Non-pigmented ciliary epithelial cell (primary cell): Measurements from ENCODE around the gene ADGRL1.
"Not testable (repeated sequence)": the region's sequence is repeated elsewhere in the genome, so short reads cannot be mapped to it uniquely, and the experiment has no call there.

Experiments
- DNase-seq: peaks from one replicate; pipeline ENCODE4 v3.0.0-alpha.2; 2010; ENCODE audit warnings: low read depth

ADGRL1 gene

GRCh38 chr19:14205452-14206287 is at the start of gene ADGRL1:
Gene ADGRL1 (minus strand): TSS chr19:14206169. CDS start chr19:14183602, 22,567 bp downstream.
- DNase-seq, result not testable (repeated sequence)

GRCh38 chr19:14255316-14255715 is 49.3 kb upstream of the ADGRL1 start:
- not testable (repeated sequence) for DNase-seq

- DNase-seq, result not testable (repeated sequence)
Observed at GRCh38 chr19:14253822-14254599, 48.0 kb upstream of the ADGRL1 start.

- DNase-seq, result not testable (repeated sequence)
Observed at GRCh38 chr19:14252136-14252535, 46.2 kb upstream of the ADGRL1 start.

- no peak for DNase-seq
Observed at GRCh38 chr19:14250870-14251269, 44.9 kb upstream of the ADGRL1 start.

GRCh38 chr19:14250315-14250714 is 44.3 kb upstream of the ADGRL1 start:
- not testable (repeated sequence) for DNase-seq

- not testable (repeated sequence) for DNase-seq
Observed at GRCh38 chr19:14249891-14250290, 43.9 kb upstream of the ADGRL1 start.

GRCh38 chr19:14249012-14249754 is 43.2 kb upstream of the ADGRL1 start:
- not testable (repeated sequence) for DNase-seq

- peak; percentile 6 for DNase-seq
Observed at GRCh38 chr19:14248578-14249011, 42.6 kb upstream of the ADGRL1 start.

GRCh38 chr19:14247548-14248471 is 41.8 kb upstream of the ADGRL1 start:
- DNase-seq, result not testable (repeated sequence)

GRCh38 chr19:14247205-14247547 is 41.2 kb upstream of the ADGRL1 start:
- not testable (repeated sequence) for DNase-seq

- not testable (repeated sequence) for DNase-seq
Observed at GRCh38 chr19:14244393-14244792, 38.4 kb upstream of the ADGRL1 start.

- DNase-seq, result not testable (repeated sequence)
Observed at GRCh38 chr19:14243718-14244117, 37.7 kb upstream of the ADGRL1 start.

GRCh38 chr19:14237014-14237941 is 31.3 kb upstream of the ADGRL1 start:
- DNase-seq, result no peak

- not testable (repeated sequence) for DNase-seq
Observed at GRCh38 chr19:14232945-14233344, 27.0 kb upstream of the ADGRL1 start.

GRCh38 chr19:14228446-14229071 is 22.6 kb upstream of the ADGRL1 start:
- DNase-seq, result not testable (repeated sequence)

GRCh38 chr19:14226498-14226897 is 20.5 kb upstream of the ADGRL1 start:
- not testable (repeated sequence) for DNase-seq

- DNase-seq, result no peak
Observed at GRCh38 chr19:14222886-14223285, 16.9 kb upstream of the ADGRL1 start.

GRCh38 chr19:14221345-14221744 is 15.4 kb upstream of the ADGRL1 start:
- DNase-seq, result not testable (repeated sequence)
